Measurements from ENCODE around the gene PAK2. TPM values are rescaled to one million over a fixed set of nuclear protein-coding genes. Genes with fewer than 3 reads are reported as not detected.

The PAK2 gene
- total RNA-seq, 1 donor from 2014 or later: 53.6 TPM

- Histone ChIP-seq H3F3A (ENCODE audit: low read depth) (no peaks in the 10 kb centered on the region), H3K36me3 (peaks cover 6% of the 10 kb centered on the region), H3K9me3 (ENCODE audit: low read depth) (no peaks in the 10 kb centered on the region), H3K4me2 (no peak overlapping the region), H3K4me1 (no peaks in the 10 kb centered on the region), H3K9ac (no peak overlapping the region), H3K27ac (no peak overlapping the region), H4K20me1 (ENCODE audit: low read depth) (peaks cover 50% of the 10 kb centered on the region), H3K27me3 (no peaks in the 10 kb centered on the region), H3K4me3 (no peak overlapping the region), H3K79me2 (ENCODE audit: low read depth) (peaks cover 92% of the 10 kb centered on the region), H2AFZ (replicated peaks) (no peak overlapping the region)
- no peak for DNase-seq (ENCODE audit: low spot score)
- Mint-ChIP-seq H3K27ac (no peak overlapping the region), H3K36me3 (peaks cover 68% of the 10 kb centered on the region), H3K27me3 (ENCODE audit: insufficient read depth, low read depth) (peaks cover 2% of the 10 kb centered on the region), H3K9me3 (peaks cover 59% of the 10 kb centered on the region), H3K4me1 (no peaks in the 10 kb centered on the region), H3K4me3 (peak overlapping the region; percentile 6)
- TF ChIP-seq EZH2 (IDR thresholded peaks at IDR 0.05): no peak
- TF ChIP-seq EZH2phosphoT487 (IDR thresholded peaks at IDR 0.05): no peak
- no peak for TF ChIP-seq CTCF (IDR thresholded peaks at IDR 0.05)
Observed at GRCh38 chr3:196756732-196757131, 17.1 kb downstream of the PAK2 start.

DNA sequence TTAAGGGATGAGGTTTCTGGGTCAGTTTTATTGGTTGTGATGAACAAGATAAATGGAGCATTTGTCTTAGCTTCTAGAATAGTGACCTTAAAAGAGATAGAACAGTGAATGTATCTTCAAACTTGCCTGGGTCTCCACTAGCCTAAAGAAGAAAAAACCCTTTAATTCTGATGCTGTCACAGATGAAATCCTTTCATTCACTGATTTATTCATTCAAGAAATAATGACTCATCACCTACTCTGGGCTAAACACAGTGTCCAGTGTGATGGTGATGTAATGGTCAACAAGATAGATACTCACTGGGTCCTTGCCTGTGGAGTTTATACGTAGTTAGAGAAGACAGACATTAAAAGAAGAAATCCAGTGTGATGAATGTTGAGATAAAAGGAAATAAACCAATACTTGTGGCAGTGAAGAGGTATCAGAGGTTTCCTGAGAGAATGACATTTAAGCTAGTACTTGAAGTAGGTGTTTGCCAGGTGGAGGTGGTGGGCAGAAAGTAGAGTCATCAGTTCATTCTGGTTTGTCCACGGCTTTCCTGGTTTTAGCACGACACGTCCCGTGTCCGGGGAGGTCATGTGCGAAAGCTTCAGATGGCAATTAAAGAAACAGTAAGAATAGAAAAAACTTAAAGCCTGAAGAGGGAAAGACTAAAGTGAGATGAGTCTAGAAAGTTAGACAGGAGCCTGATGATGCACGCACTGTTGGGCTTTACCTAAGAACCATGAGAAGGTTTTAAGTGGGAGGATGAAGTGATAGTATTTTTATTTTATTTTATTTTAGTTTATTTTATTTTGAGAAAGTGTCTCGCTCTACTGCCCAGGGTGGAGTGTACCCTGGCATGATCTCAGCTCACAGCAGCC is 18.5 kb downstream of the PAK2 start:
- H3K27me3 ChIP-seq: no peaks in the 10 kb centered on the region
- DNase-seq (ENCODE audit: low spot score): no peak
- no peak overlapping the region for H3K27ac ChIP-seq
- H3F3A ChIP-seq (ENCODE audit: low read depth): no peaks in the 10 kb centered on the region
- TF ChIP-seq EZH2 (IDR thresholded peaks at IDR 0.05) (no peak), EZH2phosphoT487 (IDR thresholded peaks at IDR 0.05) (no peak), CTCF (IDR thresholded peaks at IDR 0.05) (no peak)
- H4K20me1 ChIP-seq (ENCODE audit: low read depth): peaks cover 41% of the 10 kb centered on the region
- H3K79me2 ChIP-seq (ENCODE audit: low read depth): peaks cover 85% of the 10 kb centered on the region
- H3K4me3 ChIP-seq: no peak overlapping the region
- no peak overlapping the region for H3K9ac ChIP-seq
- Mint-ChIP-seq H3K9me3 (peaks cover 64% of the 10 kb centered on the region), H3K27me3 (ENCODE audit: insufficient read depth, low read depth) (peaks cover 6% of the 10 kb centered on the region), H3K4me1 (no peaks in the 10 kb centered on the region), H3K36me3 (peaks cover 69% of the 10 kb centered on the region), H3K4me3 (no peak overlapping the region), H3K27ac (no peak overlapping the region)
- H2AFZ ChIP-seq (replicated peaks): no peak overlapping the region
- H3K36me3 ChIP-seq: no peaks in the 10 kb centered on the region
- H3K4me1 ChIP-seq: no peaks in the 10 kb centered on the region
- no peaks in the 10 kb centered on the region for H3K9me3 ChIP-seq (ENCODE audit: low read depth)
- H3K4me2 ChIP-seq: no peak overlapping the region

DNA sequence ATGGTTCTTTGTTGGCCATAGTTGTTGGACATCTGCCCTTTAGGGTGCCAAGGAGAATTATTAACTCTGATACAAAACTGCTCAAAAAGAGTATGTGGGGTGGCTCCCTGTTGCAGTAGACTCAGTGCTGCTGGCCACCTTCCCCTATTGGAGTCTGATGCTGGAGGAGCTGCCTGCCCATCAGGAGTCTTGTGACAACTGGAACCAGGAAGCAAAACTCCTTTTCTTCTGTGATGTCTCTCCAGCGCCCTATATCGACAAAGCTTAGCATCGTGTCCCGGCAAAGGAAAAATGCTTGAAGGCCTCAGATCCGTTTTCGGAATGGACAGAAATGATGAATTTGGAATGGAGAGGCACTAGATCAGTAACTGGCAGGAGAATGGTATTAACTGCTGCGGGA is 23.5 kb downstream of the PAK2 start:
- H3K27ac Mint-ChIP-seq: peak overlapping the region; percentile 51
- no peak overlapping the region for H3K9ac ChIP-seq

More for the DNA sequence above, 23.5 kb downstream of the PAK2 start:
- Histone ChIP-seq H3K36me3 (no peaks in the 10 kb centered on the region), H3K27me3 (no peaks in the 10 kb centered on the region), H3K79me2 (ENCODE audit: low read depth) (peaks cover 79% of the 10 kb centered on the region), H3F3A (ENCODE audit: low read depth) (no peaks in the 10 kb centered on the region), H2AFZ (replicated peaks) (no peak overlapping the region), H3K4me2 (no peak overlapping the region), H3K9me3 (ENCODE audit: low read depth) (no peaks in the 10 kb centered on the region), H3K27ac (no peak overlapping the region), H3K4me1 (no peaks in the 10 kb centered on the region), H3K4me3 (no peak overlapping the region), H4K20me1 (ENCODE audit: low read depth) (peaks cover 9% of the 10 kb centered on the region)
- peaks cover 58% of the 10 kb centered on the region for H3K9me3 Mint-ChIP-seq
- H3K4me3 Mint-ChIP-seq: no peak overlapping the region
- peaks cover 51% of the 10 kb centered on the region for H3K36me3 Mint-ChIP-seq
- H3K27me3 Mint-ChIP-seq (ENCODE audit: insufficient read depth, low read depth): peaks cover 9% of the 10 kb centered on the region
- no peak for DNase-seq (ENCODE audit: low spot score)
- no peak for TF ChIP-seq CTCF (IDR thresholded peaks at IDR 0.05)
- TF ChIP-seq EZH2 (IDR thresholded peaks at IDR 0.05): no peak
- no peak for TF ChIP-seq EZH2phosphoT487 (IDR thresholded peaks at IDR 0.05)
- no peaks in the 10 kb centered on the region for H3K4me1 Mint-ChIP-seq

Data from neural progenitor cell (in vitro differentiated cells).